Gastroesophageal sphincter (tissue), 4 donors: ENCODE data around the gene ZMAT5. TPM values are rescaled to one million over a fixed set of nuclear protein-coding genes. Genes with fewer than 3 reads are reported as not detected.

Source experiments
- ATAC-seq: fragments of 150-250 bp; one replicate; pipeline ENCODE4 v1.9.1; 2016; ENCODE audit warnings: mild to moderate bottlenecking, moderate library complexity
- H3K27ac ChIP-seq, 4 donors: fragments of 200-600 bp; sonication (generic) in 3 of 4; 1 replicate in 3 of 4; 2 replicates in 1 of 4; pipeline ENCODE4 v1.5.1; 2016 to 2019
- H3K27me3 ChIP-seq: fragments of 200-600 bp; sonication (generic); one replicate; pipeline ENCODE4 v1.5.1; 2019
- H3K36me3 ChIP-seq, 2 donors: fragments of 200-600 bp; sonication (generic); one replicate each; pipeline ENCODE4 v1.5.1; 2019; ENCODE audit warnings: control low read depth in 1 of 2
- H3K4me1 ChIP-seq, 3 donors: fragments of 200-600 bp; sonication (generic); 1 replicate in 2 of 3; 2 replicates in 1 of 3; pipeline ENCODE4 v1.5.1; 2016 to 2019; ENCODE audit warnings: control low read depth in 2 of 3
- H3K4me3 ChIP-seq, 2 donors: fragments of 200-600 bp; sonication (generic); one replicate each; pipeline ENCODE4 v1.5.1; 2019; ENCODE audit warnings: mild to moderate bottlenecking in 1 of 2, moderate library complexity in 1 of 2
- H3K9me3 ChIP-seq, 3 donors: fragments of 200-600 bp; sonication (generic); one replicate each; pipeline ENCODE4 v1.5.1; 2017 to 2019; ENCODE audit warnings: control low read depth in 2 of 3
- CTCF ChIP-seq, 4 experiments: fragments of 200-600 bp in 2 of 4; fragments of 450-650 bp in 2 of 4; sonication (generic) in 1 of 4; IDR thresholded peaks; one replicate each; pipeline ENCODE4 v1.5.1; 2017 to 2019; ENCODE audit warnings: antibody characterized with exemption in 4 of 4, mild to moderate bottlenecking in 2 of 4, moderate library complexity in 2 of 4
- EP300 ChIP-seq: sonication (generic); formaldehyde crosslinking; IDR thresholded peaks from one replicate; pipeline ENCODE4 v1.6.1; 2017; ENCODE audit warnings: antibody characterized with exemption, mild to moderate bottlenecking
- POLR2A ChIP-seq, 2 donors: fragments of 450-650 bp; IDR thresholded peaks; one replicate each; pipeline ENCODE4 v1.6.1; 2017; ENCODE audit warnings: antibody characterized with exemption in 2 of 2, mild to moderate bottlenecking in 2 of 2, moderate library complexity in 1 of 2
- POLR2AphosphoS5 ChIP-seq: sonication (generic); formaldehyde crosslinking; IDR thresholded peaks from one replicate; pipeline ENCODE4 v1.6.1; 2017; ENCODE audit warnings: antibody characterized with exemption
- WGBS, 2 donors: methylation state at CpG; one replicate each; pipeline ENCODE4 v1.1.5; 2018; ENCODE audit warnings: low coverage in 1 of 2; 5-methylcytosine and 5-hydroxymethylcytosine counted together
- total RNA-seq, 4 donors: library from RNA; depleted of rRNA; stranded (reverse); fragments of >200 nt; gene quantifications; one replicate each; pipeline ENCODE4 v1.1.0, GENCODE V29; 2016

The ZMAT5 gene
- total RNA-seq, 4 donors from 2014 or later: 10.6 to 26.5 (median 17.1) TPM

GRCh38 chr22:29740216-29740615, 26.6 kb downstream of the ZMAT5 start:
- H3K4me1 ChIP-seq: no peaks in the 10 kb centered on the region
- no peak for ATAC-seq
- H3K36me3 ChIP-seq: peaks cover 0 to 95% of the 10 kb centered on the region in 2 donors
- no peaks in the 10 kb centered on the region for H3K27me3 ChIP-seq
- TF ChIP-seq EP300: no peak
- TF ChIP-seq POLR2A (IDR thresholded peaks at IDR 0.05): no peak
- no peak for TF ChIP-seq POLR2AphosphoS5
- no peak for TF ChIP-seq CTCF (IDR thresholded peaks at IDR 0.05)
- H3K4me3 ChIP-seq: no peak overlapping the region
- no peaks in the 10 kb centered on the region for H3K9me3 ChIP-seq
- H3K27ac ChIP-seq: no peak overlapping the region
- no CpG with 5 or more reads among the region's 5 CpGs for WGBS, 2 donors

GRCh38 chr22:29739346-29739875, 27.4 kb downstream of the ZMAT5 start:
- H3K9me3 ChIP-seq: no peaks in the 10 kb centered on the region
- no peak for TF ChIP-seq EP300
- TF ChIP-seq CTCF (IDR thresholded peaks at IDR 0.05): no peak
- no peak for TF ChIP-seq POLR2AphosphoS5
- TF ChIP-seq POLR2A (IDR thresholded peaks at IDR 0.05): no peak
- no peak overlapping the region for H3K4me3 ChIP-seq
- peaks cover 0 to 96% of the 10 kb centered on the region in 2 donors for H3K36me3 ChIP-seq
- H3K27ac ChIP-seq: no peak overlapping the region
- no peaks in the 10 kb centered on the region for H3K27me3 ChIP-seq
- no CpG with 5 or more reads among the region's 17 CpGs for WGBS, 2 donors
- no peaks in the 10 kb centered on the region for H3K4me1 ChIP-seq
- ATAC-seq: no peak

- no peaks in the 10 kb centered on the region for H3K9me3 ChIP-seq
- H3K4me3 ChIP-seq: no peak overlapping the region
- ATAC-seq: no peak
- H3K27ac ChIP-seq: no peak overlapping the region
- WGBS, 2 donors: 60% methylated on average over 2 of the region's 15 CpGs; no CpG with 5 or more reads in 1 of the 2 donors
- H3K4me1 ChIP-seq: no peaks in the 10 kb centered on the region
- H3K36me3 ChIP-seq: peaks cover 0 to 96% of the 10 kb centered on the region in 2 donors
- TF ChIP-seq CTCF (IDR thresholded peaks at IDR 0.05) (no peak), EP300 (no peak), POLR2AphosphoS5 (no peak), POLR2A (IDR thresholded peaks at IDR 0.05) (no peak)
- H3K27me3 ChIP-seq: no peaks in the 10 kb centered on the region
These were observed 28.5 kb downstream of the ZMAT5 start for GRCh38 chr22:29738118-29738815.

- no peak for ATAC-seq
- H3K4me1 ChIP-seq: no peaks in the 10 kb centered on the region
- no peaks in the 10 kb centered on the region for H3K9me3 ChIP-seq
- no peak overlapping the region for H3K4me3 ChIP-seq
- H3K36me3 ChIP-seq: peaks cover 0 to 96% of the 10 kb centered on the region in 2 donors
- H3K27ac ChIP-seq: no peak overlapping the region
- H3K27me3 ChIP-seq: no peaks in the 10 kb centered on the region
- WGBS, 2 donors: 83% methylated on average over 1 of the region's 22 CpGs; no CpG with 5 or more reads in 1 of the 2 donors
- no peak for TF ChIP-seq CTCF (IDR thresholded peaks at IDR 0.05)
- no peak for TF ChIP-seq POLR2AphosphoS5
- no peak for TF ChIP-seq EP300
- no peak for TF ChIP-seq POLR2A (IDR thresholded peaks at IDR 0.05)
These were observed 29.3 kb downstream of the ZMAT5 start for GRCh38 chr22:29737251-29738117.
